Islet precursor cell (in vitro differentiated cells): ENCODE data around the gene SBNO2.

ENCODE experiments used
- DNase-seq: peaks from one replicate; pipeline ENCODE4 v3.0.0-alpha.2; 2018

SBNO2 gene

GRCh38 chr19:1153891-1154730, 20.0 kb downstream of the SBNO2 start:
- no peak for DNase-seq

DNA sequence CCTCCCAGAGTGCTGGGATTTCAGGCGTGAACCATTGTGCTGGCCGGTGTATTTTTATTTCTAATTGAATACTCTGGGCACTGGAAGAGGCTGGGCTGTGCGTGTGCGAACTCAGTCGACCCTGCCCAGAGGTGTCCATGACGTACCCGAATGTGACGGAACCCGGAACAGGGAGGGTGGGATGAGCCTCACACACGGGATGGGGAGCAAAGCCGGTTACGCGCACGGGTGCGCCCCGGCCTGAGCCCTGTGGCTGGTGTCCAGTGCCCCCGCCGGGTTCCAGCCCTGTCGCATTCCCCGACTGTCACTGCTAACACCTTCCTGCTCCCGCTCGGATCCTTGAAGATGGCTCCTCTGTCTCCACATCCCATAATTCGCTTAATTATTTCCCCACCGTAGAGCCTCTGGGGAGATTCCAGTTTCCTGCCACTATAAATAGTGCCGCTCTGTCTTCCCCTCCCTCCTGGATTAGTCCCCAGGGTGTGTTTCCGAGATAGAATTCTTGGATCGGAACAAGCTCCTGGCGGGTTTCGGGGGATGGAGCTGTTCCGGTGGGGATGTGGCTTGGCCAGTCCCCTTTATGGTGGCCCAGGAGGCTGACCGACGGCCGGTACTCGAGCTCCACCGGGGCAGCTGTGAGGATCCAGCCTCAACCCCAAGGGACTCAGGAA, 22.0 kb downstream of the SBNO2 start:
- DNase-seq: no peak

GRCh38 chr19:1151037-1151724, 22.9 kb downstream of the SBNO2 start:
- no peak for DNase-seq

- DNase-seq: no peak
These were observed 23.6 kb downstream of the SBNO2 start for GRCh38 chr19:1150333-1151036.

GRCh38 chr19:1149259-1150045, 24.6 kb downstream of the SBNO2 start:
- DNase-seq: no peak

DNA sequence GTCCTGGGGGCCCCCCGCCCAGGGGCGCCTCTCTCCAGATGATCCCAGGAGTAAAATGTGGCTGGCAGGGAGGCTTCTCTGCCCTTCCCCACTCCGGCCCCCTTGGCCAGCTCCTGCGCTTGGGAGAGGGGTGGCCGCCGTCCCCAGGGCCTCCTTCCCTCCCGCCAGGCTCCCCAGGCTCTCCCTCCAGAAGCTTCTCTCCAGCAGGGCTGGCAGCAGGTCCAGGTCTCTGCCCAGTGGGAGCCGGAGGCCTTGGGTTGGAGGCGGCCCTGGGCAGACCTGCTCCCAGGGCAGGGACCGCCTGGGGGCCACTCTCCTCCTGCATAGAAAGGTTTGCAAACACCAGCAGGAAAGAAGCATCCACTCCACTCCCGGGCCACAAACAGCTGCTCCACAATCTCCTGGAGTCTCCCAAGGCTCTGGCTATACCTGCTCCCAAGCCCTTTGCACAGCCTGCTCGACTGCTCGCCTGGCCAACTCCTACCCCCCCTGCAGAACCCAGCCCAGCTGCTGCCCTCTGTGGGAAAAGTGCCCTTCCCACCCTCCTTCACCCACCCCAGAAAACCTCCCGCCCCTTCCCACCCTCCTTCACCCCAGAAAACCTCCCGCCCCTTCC, 26.0 kb downstream of the SBNO2 start:
- no peak for DNase-seq

DNA sequence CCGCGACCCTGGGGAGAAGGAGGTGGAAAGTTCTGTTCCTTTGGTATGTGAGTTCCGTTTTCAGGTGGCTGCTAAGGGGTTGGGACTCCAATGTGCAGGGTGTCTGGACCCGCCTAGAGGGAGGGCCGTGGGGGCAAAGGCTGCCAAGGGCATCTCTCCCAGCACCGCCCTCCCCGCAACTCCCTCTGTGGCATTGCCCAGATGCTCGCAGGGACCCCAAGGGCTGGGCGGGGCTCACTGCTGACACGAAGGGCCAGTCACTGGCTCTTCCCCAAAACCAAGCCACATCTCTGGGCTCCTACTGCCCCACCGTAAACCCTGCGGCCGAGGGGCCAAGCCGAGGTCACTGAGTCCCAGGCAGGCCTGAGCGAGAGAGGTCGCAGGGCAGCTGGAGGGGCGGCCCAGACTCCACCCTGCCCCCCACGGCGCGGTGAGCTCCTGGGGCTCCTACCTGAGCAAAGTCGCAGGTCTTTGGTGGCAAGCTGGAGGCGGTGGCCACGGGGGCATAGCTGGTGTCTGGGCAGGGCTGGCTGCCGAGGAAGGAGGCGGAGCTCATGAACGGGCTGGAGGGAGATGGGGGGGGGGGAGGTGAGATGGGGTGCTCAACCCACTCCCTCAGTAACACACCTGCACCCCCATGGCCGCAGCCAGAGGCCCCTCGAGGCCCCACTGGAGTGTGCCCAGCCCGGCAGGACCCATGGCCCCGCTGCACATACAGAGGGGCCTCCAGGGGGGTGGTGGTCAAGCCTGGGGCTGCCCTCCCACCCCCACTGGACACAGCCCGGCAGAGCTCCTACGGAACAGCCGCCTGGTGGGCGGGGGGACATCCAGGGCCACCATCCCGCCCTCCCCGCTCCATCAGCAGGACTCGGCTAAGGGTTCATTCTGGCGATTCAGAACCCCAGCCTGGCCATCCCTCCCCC, 26.9 kb downstream of the SBNO2 start:
- no peak for DNase-seq

- DNase-seq: no peak
These were observed 27.7 kb downstream of the SBNO2 start for GRCh38 chr19:1146412-1146699.

- no peak for DNase-seq
These were observed 28.2 kb downstream of the SBNO2 start for GRCh38 chr19:1145635-1146411.

- DNase-seq: no peak
These were observed 29.3 kb downstream of the SBNO2 start for GRCh38 chr19:1144741-1145140.

DNA sequence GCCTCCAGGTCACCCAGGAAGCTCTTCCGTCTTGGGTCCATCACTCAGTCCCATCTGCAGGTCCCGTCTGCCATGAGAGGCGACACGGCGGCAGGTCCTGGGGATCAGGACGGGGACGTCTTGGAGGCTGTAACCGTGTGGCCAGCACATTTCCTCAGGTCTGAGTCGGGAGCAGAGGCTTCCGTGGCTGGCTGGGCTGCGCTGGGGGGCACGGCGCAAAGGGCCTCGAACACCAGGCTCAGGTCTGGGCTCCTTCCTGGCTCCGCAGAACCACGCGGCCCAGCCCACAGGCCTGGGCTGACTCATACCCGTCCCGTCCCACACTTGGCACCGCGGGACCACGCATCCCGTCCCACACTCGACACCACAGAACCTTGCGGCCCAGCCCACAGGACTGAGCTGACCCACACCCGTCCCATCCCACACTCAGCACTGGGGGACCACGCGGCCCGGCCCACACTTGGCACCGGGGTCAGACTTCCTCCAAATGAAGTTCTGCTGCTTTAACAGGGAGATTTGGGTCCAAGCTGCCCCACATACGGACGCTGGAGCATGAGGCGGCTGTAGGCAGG, 30.2 kb downstream of the SBNO2 start:
- no peak for DNase-seq

DNA sequence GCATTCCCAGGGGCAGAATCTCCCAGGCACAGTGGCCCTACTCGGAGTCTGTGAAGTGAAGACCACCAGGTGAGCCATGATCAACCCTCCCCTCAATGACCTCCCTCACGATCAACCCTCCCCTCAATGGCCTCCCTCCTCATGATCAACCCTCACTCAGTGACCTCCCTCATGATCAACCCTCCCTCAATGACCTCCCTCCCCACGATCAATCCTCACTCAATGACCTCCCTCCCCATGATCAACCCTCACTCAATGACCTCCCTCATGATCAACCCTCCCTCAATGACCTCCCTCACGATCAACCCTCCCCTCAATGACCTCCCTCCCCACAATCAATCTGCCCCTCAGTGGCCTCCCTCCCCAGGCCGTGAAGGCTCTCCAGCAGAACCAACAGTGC, 32.1 kb downstream of the SBNO2 start:
- DNase-seq: no peak

DNA sequence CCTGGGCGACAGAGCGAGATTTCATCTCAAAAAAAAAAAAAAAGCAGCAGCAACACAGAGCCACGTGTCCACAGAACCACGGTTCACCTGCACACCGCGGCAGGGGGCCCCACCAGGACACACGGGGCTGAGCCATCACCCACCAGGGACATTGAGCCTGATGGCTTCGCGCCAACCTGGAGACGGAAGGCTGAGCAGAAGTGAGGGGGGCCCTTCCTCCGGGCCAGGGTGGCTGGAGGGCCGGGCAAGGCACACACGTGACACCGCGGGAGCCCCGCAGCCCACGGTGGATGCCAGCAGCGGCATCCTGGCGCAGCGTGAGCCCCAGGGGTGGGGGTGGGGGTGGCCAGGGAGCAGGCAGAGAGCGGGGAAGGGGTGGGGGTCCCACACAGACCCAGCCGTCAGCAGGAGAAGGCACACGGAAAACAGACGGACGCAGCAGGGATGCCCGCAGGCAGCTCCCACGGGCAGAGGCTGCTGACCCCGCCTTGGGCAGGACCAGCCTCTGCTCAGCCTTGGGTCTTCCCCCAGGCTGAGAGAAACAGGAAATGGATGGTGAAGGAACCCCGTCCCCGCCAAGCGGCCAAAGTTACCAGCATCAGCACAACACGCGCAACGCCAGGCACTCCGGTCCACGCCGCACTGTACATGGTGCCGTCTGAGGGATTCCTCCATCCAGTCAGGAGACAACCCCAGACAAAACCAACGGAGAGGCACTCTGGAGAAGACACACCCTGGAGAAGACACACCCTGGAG, 33.6 kb downstream of the SBNO2 start:
- no peak for DNase-seq

DNA sequence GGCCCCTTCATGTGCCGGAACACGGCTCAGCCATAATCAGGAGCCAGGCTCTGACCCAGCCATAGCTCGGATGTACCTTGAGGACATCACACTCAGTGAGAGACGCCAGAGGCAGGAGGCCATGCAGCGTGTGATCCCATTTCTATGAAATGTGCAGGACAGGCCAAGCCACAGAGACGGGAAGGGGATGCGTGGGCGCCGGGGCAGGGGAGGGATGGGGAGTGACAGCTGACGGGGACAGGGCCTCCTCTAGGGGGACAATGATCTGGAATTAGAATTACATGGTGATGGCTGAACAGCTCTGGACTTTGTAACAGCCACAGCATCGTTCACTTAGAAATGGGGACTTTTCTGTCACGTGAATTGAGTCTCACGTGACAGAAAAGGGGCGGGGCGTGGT, 34.9 kb downstream of the SBNO2 start:
- DNase-seq: no peak

- DNase-seq: no peak
These were observed 35.9 kb downstream of the SBNO2 start for GRCh38 chr19:1138121-1138520.

- DNase-seq: no peak
These were observed 37.3 kb downstream of the SBNO2 start for GRCh38 chr19:1136621-1137317.

DNA sequence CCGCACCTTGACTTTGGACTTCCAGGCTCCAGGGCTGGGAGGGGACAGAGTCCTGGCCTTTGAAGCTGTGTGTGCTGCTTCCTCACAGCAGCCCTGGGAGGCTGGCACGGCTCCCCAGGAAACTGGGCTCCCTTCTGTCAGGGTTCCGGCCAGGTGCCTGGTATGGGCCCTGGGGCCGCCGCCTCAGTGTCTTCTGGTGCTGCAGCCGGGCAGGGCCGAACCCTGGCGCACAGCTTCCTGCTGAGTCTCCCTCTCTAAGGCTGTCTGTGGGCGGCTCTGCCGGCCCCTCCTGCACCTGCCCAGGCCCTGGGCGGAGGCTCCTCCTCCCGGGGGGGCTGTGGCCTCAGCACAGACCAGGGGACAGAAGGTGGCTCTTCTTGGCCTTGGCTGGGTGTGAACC, 37.9 kb downstream of the SBNO2 start:
- DNase-seq: no peak

DNA sequence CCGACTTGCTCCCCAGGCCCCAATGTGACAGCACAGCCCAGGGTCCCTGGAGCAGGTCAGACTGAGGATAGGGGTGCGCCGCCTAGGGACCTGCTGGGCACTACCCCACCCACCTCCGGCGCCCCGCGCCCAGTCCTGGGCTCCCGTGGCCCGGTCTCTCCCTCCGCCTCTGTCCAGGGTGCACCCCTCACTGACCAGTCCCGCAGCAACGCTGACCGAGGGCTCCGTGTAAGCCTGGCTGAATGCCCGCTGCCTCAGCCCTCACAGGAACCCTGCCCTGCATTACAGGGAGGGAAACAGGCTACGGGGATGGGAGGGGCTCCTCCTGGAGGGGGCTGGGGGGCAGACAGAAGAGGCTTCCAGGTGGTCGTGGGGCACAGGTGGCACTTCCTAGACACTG, 38.6 kb downstream of the SBNO2 start:
- no peak for DNase-seq
